ENCODE measurements around the gene SH3GL1. TPM values are rescaled to one million over a fixed set of nuclear protein-coding genes. Genes with fewer than 3 reads are reported as not detected.

SH3GL1 gene
- total and polyA plus RNA-seq, 11 donors = 14.4 to 43.6 (median 22.2) TPM

- H3K9me3 ChIP-seq = no peaks in the 10 kb centered on the region
- DNase-seq (peak; percentile 58 to 77 (median 68)), ATAC-seq (peak; percentile 16 to 69 (median 50))
- TF ChIP-seq CTCF (IDR thresholded peaks at IDR 0.05) = no peak
- no peak for TF ChIP-seq POLR2A (IDR thresholded peaks at IDR 0.05)
- no peaks in the 10 kb centered on the region for H3K27me3 ChIP-seq
- intact Hi-C loops (cut with DNase I) = loop anchor here in 1 of 10 donors (2.0 kb wide), 1 partner anchor 13 kb away; no protein-coding TSS in a partner anchor
- H3K36me3 ChIP-seq = peaks cover 0 to 50% (median 17%) of the 10 kb centered on the region in 9 donors
- H3K27ac ChIP-seq = peak overlapping the region; percentile 57 to 87 (median 78)
- H3K4me1 ChIP-seq = peaks cover 4 to 86% (median 75%) of the 10 kb centered on the region in 12 donors
- peak overlapping the region in 4 of 12 donors; percentile 5 to 18 (median 6) for H3K4me3 ChIP-seq
- 49 to 64% (median 56%) methylated on average over 8 to 20 of the region's 20 CpGs for WGBS, 4 donors
Measured at GRCh38 chr19:4391701-4392483, 8.5 kb downstream of the SH3GL1 start.

- Histone ChIP-seq H3K27ac (peak overlapping the region; percentile 57 to 87 (median 78)), H3K4me1 (peaks cover 4 to 80% (median 70%) of the 10 kb centered on the region in 12 donors), H3K4me3 (peak overlapping the region in 7 of 12 donors; percentile 0 to 36 (median 16)), H3K27me3 (no peaks in the 10 kb centered on the region), H3K9me3 (no peaks in the 10 kb centered on the region), H3K36me3 (peaks cover 0 to 44% (median 16%) of the 10 kb centered on the region in 9 donors)
- DNase-seq = peak in 1 of 5 donors; percentile 21
- WGBS, 4 donors = 56 to 61% (median 60%) methylated on average over 9 of the region's 9 CpGs
- no peak for ATAC-seq
- no peak for TF ChIP-seq POLR2A (IDR thresholded peaks at IDR 0.05)
- TF ChIP-seq CTCF (IDR thresholded peaks at IDR 0.05) = no peak
- intact Hi-C loops (cut with DNase I) = no loop called here
Measured at GRCh38 chr19:4391306-4391693, 9.0 kb downstream of the SH3GL1 start.

- H3K4me1 ChIP-seq = peaks cover 4 to 79% (median 70%) of the 10 kb centered on the region in 12 donors
- peaks cover 0 to 39% (median 11%) of the 10 kb centered on the region in 9 donors for H3K36me3 ChIP-seq
- no peaks in the 10 kb centered on the region for H3K9me3 ChIP-seq
- no peaks in the 10 kb centered on the region for H3K27me3 ChIP-seq
- TF ChIP-seq CTCF (IDR thresholded peaks at IDR 0.05) (no peak), POLR2A (IDR thresholded peaks at IDR 0.05) (no peak)
- DNase-seq (peak in 1 of 5 donors; percentile 30), ATAC-seq (peak in 2 of 4 donors; percentile 1 to 3)
- peak overlapping the region in 11 of 12 donors; percentile 63 to 87 (median 78) for H3K27ac ChIP-seq
- peak overlapping the region in 8 of 12 donors; percentile 0 to 36 (median 10) for H3K4me3 ChIP-seq
- WGBS, 4 donors = 21 to 38% (median 29%) methylated on average over 21 of the region's 21 CpGs
- intact Hi-C loops (cut with DNase I) = no loop called here
Measured at GRCh38 chr19:4390567-4391305, 9.6 kb downstream of the SH3GL1 start.
